GM19023 (cell line): Measurements from ENCODE around the gene CNNM4.
A peak's percentile ranks its signal among the peaks of the same experiment; 100 is the strongest.

Experiments used
- ATAC-seq: cut with Tn5 transposase; IDR thresholded peaks from one replicate; pipeline ENCODE4 v1.9.1; 2021; ENCODE audit warnings: mild to moderate bottlenecking, moderate library complexity; ENCODE audit not compliant: unreplicated experiment

CNNM4 gene

GRCh38 chr2:96856776-96857666 lies 96.3 kb downstream of the CNNM4 start:
- ATAC-seq = peak; percentile 4

- peak; percentile 91 for ATAC-seq
These were observed 97.1 kb downstream of the CNNM4 start, which contains the start of gene ANKRD39 for GRCh38 chr2:96857667-96858372. Gene ANKRD39, minus strand, starts transcription at chr2:96858016. Its CDS starts 29 bp downstream, at chr2:96857987.

- ATAC-seq = no peak
These were observed 98.5 kb downstream of the CNNM4 start for GRCh38 chr2:96859099-96859649.

- no peak for ATAC-seq
These were observed 99.0 kb downstream of the CNNM4 start for GRCh38 chr2:96859681-96860064.

- no peak for ATAC-seq
These were observed 99.6 kb downstream of the CNNM4 start for GRCh38 chr2:96860065-96861029.

- no peak for ATAC-seq
These were observed 100.4 kb downstream of the CNNM4 start for GRCh38 chr2:96861074-96861473.
